Activated CD4-positive, alpha-beta T cell treated with anti-CD3 and anti-CD28 coated beads, Interleukin-2, amount 50 U/mL, for 4 hours (primary cell): ENCODE results near the gene COPG2.
"Not testable (repeated sequence)": the region's sequence is repeated elsewhere in the genome, so short reads cannot be mapped to it uniquely, and the experiment has no call there.

Source experiments
- DNase-seq, 2 experiments: peaks; one replicate each; pipeline ENCODE4 v3.0.0-alpha.2; 2020

The COPG2 gene

GRCh38 chr7:130649004-130649790 is 19.4 kb downstream of the COPG2 start:
- DNase-seq = no peak

DNA sequence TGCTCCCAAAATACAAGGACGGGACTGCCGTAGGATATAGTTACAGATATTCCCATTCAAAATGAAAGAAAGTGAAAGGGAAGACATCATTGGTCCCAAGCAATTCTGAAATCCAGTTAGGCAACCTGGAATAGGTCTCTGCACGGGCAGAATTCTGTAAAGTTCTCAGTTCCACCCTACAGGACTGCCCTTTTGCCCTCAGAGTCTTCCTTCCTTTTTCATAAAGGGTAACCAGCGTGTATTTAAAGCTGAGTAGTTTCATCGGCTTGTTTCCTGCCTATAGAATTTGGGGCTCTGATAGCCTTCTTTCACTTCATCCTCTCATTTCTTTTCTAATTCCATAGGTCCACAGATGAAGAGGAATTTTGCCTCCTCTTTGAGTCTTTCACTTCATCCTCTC is 20.0 kb downstream of the COPG2 start:
- no peak for DNase-seq

- DNase-seq = no peak
These were observed 26.2 kb downstream of the COPG2 start for GRCh38 chr7:130642383-130642782.

GRCh38 chr7:130641497-130641896 is 27.1 kb downstream of the COPG2 start:
- no peak for DNase-seq

DNA sequence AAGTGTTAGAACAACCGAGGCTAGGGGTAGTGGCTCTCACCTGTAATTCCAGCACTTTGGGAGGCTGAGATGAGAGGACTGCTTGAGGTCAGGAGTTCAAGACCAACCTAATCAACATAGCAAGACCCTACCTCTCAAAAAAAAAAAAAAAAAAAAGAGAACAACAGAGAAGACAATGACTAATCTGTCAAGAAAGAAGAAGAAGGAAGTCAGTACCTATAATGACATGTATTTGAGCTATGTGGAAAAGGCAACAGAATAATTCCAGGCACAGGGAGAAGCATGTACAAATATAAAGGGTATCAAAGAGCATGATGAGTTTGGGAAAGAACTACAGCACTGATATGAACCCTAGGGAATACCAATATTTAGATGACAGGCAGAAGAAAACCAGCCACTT is 27.5 kb downstream of the COPG2 start:
- DNase-seq = no peak

GRCh38 chr7:130639388-130639787 is 29.2 kb downstream of the COPG2 start:
- DNase-seq = no peak

GRCh38 chr7:130632111-130632510 is 36.4 kb downstream of the COPG2 start:
- DNase-seq = no peak

DNA sequence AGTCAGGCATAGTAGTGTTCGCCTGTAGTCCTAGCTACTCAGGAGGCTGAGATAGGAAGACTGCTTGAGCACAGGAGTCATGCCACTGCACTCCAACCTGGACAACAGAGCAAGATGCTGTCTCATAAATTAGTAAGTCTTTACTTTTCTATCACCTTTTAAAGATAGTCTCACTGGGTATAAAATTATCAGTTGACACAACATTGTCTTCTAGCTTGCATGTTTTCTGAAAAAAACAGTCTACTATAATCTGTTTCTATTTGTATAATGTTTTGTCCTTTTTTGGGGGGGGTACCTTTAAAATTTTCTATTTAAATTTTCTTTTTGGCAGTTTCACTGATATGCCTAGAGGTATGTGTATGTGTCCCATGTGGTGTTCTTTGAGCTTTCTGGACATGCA is 39.6 kb downstream of the COPG2 start:
- no peak for DNase-seq

- DNase-seq = no peak
These were observed 40.8 kb downstream of the COPG2 start for GRCh38 chr7:130627775-130628174.

DNA sequence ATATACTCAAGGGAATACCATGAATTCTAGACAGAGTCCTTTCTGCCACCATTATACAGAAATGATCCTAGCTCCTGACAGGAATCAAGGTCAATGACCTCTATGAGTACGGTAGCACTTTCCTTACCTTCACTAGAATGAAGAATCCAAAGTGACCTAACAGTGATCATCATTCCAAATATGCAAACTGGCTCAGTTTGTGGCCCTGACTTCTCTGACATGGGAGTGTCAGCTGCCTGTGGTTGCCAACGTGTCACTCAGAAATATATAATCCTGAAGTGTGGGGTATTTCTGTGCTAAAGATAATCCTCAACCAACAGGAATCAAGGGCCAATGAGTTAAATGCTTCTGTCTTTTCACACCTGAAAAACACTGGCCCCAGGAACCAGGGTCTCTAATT is 45.7 kb downstream of the COPG2 start:
- no peak for DNase-seq

DNA sequence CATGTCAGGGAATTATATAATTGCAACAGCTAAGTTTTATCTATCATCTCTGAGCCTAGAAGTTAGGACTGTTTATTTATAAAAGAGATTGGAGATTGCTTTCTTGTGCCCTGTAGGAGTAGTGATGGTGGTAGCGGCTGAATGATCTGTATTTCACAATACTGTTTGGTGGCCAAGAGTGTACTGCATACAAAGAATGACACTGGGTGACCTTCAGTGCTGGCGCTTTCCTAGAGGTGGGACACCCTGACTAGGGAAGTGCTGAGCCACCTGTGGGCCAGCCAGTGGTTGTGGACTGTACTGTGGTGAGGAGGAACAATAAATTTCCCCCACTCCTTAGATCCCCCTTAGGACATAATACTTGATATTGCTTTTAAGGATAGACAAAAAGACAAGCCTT is 53.0 kb downstream of the COPG2 start:
- DNase-seq = no peak

DNA sequence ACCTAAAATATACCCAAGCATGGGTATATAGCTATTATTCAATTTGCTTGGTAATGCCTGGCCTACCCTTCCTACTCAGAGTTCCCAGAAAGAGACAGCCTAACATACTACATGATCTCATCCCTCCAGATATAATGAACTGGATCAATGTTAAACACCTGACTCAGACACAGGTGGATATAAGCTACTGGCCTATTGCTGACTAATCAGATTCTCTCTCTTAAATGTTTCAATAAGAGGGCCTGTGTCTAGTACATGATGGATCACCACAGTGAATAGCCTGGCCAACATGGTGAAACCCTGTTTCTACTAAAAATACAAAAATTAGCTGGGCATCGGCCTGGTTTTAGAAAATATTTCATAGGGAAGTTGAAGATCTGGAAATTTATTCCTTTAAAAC is 54.1 kb downstream of the COPG2 start:
- no peak for DNase-seq

GRCh38 chr7:130611218-130611617 is 57.3 kb downstream of the COPG2 start:
- DNase-seq = no peak

DNA sequence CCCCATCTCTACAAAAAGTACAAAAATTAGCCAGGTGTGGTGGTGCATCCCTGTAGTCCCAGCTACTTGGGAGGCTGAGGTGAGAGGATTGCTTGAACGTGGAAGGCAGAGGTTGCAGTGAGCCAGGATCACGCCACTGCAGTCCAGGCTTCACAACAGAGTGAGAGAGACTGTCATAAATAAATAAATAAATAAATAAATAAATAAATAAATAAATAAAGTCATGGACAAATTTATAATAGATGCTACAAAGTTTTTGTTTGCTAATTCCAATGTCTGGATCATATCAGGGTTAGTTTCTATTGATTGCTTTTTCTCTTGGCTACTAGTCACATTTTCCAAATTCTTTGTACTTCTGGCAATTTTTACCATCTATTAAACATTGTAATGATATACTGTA is 61.5 kb downstream of the COPG2 start:
- DNase-seq = not testable (repeated sequence)

GRCh38 chr7:130606161-130606560 is 62.4 kb downstream of the COPG2 start:
- no peak for DNase-seq

DNA sequence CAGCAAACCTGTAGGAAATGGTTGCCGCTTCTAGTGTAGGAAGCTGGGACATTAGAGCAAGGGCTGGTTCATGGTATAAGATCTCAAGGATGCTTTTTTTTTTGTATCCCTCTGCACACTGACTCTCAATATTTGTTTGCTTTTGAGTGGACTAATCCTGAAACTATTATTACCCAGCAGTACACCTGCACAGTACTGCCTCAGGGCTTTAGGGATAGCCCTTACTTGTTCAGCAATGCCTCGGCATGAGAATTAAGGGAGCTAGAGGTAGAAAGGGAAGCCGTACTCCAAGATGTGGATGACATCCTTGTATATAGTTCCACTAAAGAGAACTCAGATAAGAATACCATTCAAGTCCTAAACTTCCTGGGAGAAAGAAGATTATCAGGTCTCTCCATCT is 70.5 kb downstream of the COPG2 start:
- no peak for DNase-seq

DNA sequence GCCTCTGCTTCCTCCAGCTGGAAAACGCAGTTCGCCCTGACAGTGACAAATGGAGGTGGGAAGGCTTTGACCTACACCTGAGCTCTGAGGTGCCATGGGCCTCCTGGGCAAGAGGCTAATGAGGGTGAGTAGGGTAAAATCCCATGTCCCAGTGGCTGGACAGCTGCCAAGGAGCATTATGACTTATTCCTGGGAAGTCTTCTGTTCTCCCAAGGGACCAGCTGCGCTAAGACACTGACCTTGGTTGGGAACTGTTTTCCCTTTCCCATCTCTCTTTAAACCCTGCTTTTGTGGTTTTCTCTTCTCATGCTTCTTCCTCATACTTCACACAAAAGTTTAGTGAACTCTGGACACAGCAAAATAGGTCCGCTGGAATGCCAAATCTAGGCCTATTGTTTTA is 72.6 kb downstream of the COPG2 start:
- no peak for DNase-seq

DNA sequence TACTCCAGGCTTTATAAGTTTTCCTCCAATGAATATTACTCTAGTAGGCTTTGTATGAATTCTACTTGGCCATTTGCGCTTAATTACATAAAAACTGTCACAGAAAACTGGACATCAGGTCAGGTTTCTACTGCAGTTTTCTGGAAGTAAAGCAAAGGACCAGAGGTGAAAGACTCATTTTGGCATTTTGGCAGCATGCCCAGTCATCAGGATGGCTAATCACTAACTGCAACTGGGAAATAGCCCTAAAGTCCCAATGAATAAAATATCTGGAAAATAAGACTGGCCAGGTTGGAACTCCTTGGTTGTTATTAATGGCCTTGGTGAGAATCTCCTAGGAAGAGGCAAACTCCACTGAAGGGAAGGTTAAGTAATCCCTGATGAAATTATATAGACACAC is 75.5 kb downstream of the COPG2 start:
- DNase-seq = no peak

GRCh38 chr7:130591464-130591863 is 77.1 kb downstream of the COPG2 start:
- not testable (repeated sequence) for DNase-seq

DNA sequence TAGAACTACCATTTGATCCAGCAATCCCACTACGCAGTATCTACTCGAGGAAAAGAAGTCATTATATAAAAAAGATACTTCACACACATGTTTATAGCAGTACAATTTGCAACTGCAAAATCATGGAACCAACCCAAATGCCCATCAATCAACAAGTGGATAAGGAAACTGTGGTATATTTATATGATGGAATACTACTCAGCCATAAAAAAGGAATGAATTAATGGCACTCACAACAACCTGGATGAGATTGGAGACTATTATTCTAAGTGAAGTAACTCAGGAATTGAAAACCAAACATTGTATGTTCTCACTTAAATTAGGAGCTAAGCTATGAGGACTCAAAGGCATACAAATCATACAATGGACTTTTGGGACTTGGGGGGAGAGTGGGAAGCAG is 82.6 kb downstream of the COPG2 start:
- DNase-seq = not testable (repeated sequence)

GRCh38 chr7:130575110-130575509 is 93.4 kb downstream of the COPG2 start:
- not testable (repeated sequence) for DNase-seq

DNA sequence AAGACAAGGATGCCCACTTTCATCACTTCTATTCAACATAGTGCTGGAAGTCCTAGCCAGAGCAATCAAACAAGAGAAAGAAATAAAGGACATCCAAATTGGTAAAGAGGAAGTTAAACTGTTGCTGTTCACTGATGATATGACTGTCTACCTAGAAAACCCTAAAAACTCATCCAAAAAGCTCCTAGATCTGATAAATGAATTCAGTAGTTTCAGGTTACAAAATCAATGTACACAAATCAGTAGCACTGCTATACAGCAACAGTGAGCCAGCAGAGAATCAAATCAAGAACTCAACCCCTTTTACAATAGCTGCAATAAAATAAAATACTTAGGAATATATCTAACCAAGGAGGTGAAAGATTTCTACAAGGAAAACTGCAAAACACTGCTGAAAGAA is 98.4 kb downstream of the COPG2 start:
- not testable (repeated sequence) for DNase-seq

GRCh38 chr7:130566898-130567280 is 101.7 kb downstream of the COPG2 start:
- no peak for DNase-seq

GRCh38 chr7:130566168-130566897 is 102.2 kb downstream of the COPG2 start:
- no peak for DNase-seq

- DNase-seq = no peak
These were observed 107.6 kb downstream of the COPG2 start for GRCh38 chr7:130560972-130561371.
